Measurements from ENCODE around the gene MZT2B.
"Not testable (repeated sequence)": the region's sequence is repeated elsewhere in the genome, so short reads cannot be mapped to it uniquely, and the experiment has no call there.

DNA sequence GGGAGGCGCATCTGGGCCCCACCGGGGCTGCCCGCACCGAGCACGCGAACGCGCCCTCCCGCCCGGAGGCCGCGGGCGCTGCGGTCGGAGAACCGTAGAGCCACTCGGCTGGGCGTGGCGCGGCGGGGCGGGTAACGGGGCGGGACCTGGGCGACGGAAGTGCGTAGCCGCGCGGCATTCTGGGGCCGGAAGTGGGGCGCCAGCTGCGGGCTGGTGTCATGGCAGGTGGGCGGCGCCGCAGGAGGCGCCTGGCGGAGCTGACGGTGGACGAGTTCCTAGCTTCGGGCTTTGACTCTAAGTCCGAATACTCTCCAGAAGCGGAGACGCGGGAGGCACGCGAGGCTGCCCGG is 47.1 kb downstream of the MZT2B start:
- not testable (repeated sequence) for TF ChIP-seq POLR2AphosphoS5 (IDR thresholded peaks at IDR 0.05; ENCODE audit: low read depth); STAT1 (IDR thresholded peaks at IDR 0.05; ENCODE audit: unreplicated experiment); EZH2 (IDR thresholded peaks at IDR 0.05; ENCODE audit: low read depth, unreplicated experiment)

Data from GM23338 (cell line).